Right lobe of liver (tissue), 6 donors: Measurements from ENCODE around the gene VGLL4. TPM values are rescaled to one million over a fixed set of nuclear protein-coding genes. Genes with fewer than 3 reads are reported as not detected.

Experiments used
- ATAC-seq, 4 donors: fragments of 200-7000 bp; cut with Tn5 transposase; one replicate each; pipeline ENCODE4 v1.9.1; 2020; ENCODE audit warnings: mild to moderate bottlenecking in 4 of 4, moderate library complexity in 4 of 4
- DNase-seq, 3 donors: peaks; one replicate each; pipeline ENCODE4 v3.0.0-alpha.2; 2020
- H3K27ac ChIP-seq, 3 donors: fragments of 200-600 bp; one replicate each; pipeline ENCODE4 v1.8.0; 2022
- H3K27me3 ChIP-seq, 2 donors: fragments of 200-600 bp; one replicate each; pipeline ENCODE4 v1.8.0; 2022
- H3K36me3 ChIP-seq, 4 donors: fragments of 200-600 bp; sonication (generic) in 1 of 4; one replicate each; pipeline versions ENCODE4 v1.5.1 to v1.8.0; 2017 to 2022; ENCODE audit warnings: control low read depth in 1 of 4
- H3K4me1 ChIP-seq, 4 donors: fragments of 200-600 bp; sonication (generic) in 1 of 4; one replicate each; pipeline versions ENCODE4 v1.5.1 to v1.8.0; 2017 to 2022; ENCODE audit warnings: control low read depth in 1 of 4
- H3K4me3 ChIP-seq, 3 donors: fragments of 200-600 bp; one replicate each; pipeline ENCODE4 v1.8.0; 2022
- H3K9me3 ChIP-seq, 4 donors: fragments of 200-600 bp; sonication (generic) in 1 of 4; one replicate each; pipeline versions ENCODE4 v1.5.1 to v1.8.0; 2017 to 2022; ENCODE audit warnings: control low read depth in 1 of 4
- POLR2A ChIP-seq: fragments of 450-650 bp; IDR thresholded peaks from one replicate; pipeline ENCODE4 v1.6.1; 2017; ENCODE audit warnings: antibody characterized with exemption, mild to moderate bottlenecking
- WGBS: methylation state at CpG from one replicate; pipeline ENCODE4 v1.1.6; 2018; ENCODE audit warnings: low coverage, low lambda C conversion rate; ENCODE audit not compliant: insufficient coverage; ENCODE audit errors: missing lambda C conversion rate; 5-methylcytosine and 5-hydroxymethylcytosine counted together
- intact Hi-C, 2 donors: fragments of 100-400 bp; cut with DNase I; formaldehyde crosslinking; loops; one replicate each; pipeline versions ENCODE4 v1.11.2 to v1.14.1; 2022
- total RNA-seq, 6 experiments: library from RNA; depleted of rRNA in 2 of 6; stranded (reverse); fragments of >200 nt in 2 of 6; fragmentation: NEBNext Ultra II Directional in 3 of 6; extraction: Animal tissue kit (Norgen Biotek cat#: 25700) in 3 of 6; gene quantifications; one replicate each; pipeline versions ENCODE4 v1.1.0 to v1.2.4, GENCODE V29; 2016 to 2023
- TF ChIP-seq, protein P1 (sequence below), 4 donors: fragments of 200-600 bp in 3 of 4; fragments of 450-650 bp in 1 of 4; IDR thresholded peaks; one replicate each; pipeline versions ENCODE4 v1.5.1 to v1.8.0; 2016 to 2022; ENCODE audit warnings: antibody characterized with exemption in 4 of 4, mild to moderate bottlenecking in 2 of 4
- donor health status: DM: no; HTN: yes; CAD: no.
- donor health status: DM: no; HTN: no; CAD: no.
- donor health status: DM: no; HTN: no; CAD: no.
- donor health status: DM: no; HTN: yes; CAD: no.
- donor health status: DM: no; HTN: yes; CAD: no.

The VGLL4 gene
- total RNA-seq, 6 experiments from 2014 or later = 10.4 to 22.4 (median 15.2) TPM

DNA sequence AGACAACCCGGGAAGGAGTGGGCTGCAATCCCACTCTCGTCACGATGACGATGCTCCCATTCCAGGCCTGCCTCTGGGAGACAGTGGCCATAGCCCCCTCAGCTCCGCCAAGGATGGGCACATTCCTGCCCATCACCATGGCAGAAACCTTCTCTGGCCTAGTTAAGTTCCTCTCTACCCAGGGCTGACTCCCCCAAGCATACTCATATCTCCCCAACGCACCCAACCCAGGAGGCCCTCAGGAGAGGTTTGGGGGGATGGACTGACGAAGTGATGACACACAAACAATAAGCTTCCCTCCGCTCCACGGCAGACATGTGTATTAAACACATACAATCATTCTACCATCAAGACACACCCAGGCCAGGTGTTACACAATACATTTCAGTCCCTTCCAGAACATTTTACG is 60.1 kb downstream of the VGLL4 start:
- H3K36me3 ChIP-seq = no peaks in the 10 kb centered on the region
- intact Hi-C loops = no loop called here
- no peak overlapping the region for H3K27ac ChIP-seq
- DNase-seq = no peak
- ATAC-seq = no peak
- H3K9me3 ChIP-seq = no peaks in the 10 kb centered on the region
- WGBS = 65% methylated on average over 8 of the region's 10 CpGs
- H3K27me3 ChIP-seq = no peaks in the 10 kb centered on the region
- H3K4me1 ChIP-seq = no peaks in the 10 kb centered on the region
- no peak for TF ChIP-seq POLR2A
- TF ChIP-seq, protein P1, sequence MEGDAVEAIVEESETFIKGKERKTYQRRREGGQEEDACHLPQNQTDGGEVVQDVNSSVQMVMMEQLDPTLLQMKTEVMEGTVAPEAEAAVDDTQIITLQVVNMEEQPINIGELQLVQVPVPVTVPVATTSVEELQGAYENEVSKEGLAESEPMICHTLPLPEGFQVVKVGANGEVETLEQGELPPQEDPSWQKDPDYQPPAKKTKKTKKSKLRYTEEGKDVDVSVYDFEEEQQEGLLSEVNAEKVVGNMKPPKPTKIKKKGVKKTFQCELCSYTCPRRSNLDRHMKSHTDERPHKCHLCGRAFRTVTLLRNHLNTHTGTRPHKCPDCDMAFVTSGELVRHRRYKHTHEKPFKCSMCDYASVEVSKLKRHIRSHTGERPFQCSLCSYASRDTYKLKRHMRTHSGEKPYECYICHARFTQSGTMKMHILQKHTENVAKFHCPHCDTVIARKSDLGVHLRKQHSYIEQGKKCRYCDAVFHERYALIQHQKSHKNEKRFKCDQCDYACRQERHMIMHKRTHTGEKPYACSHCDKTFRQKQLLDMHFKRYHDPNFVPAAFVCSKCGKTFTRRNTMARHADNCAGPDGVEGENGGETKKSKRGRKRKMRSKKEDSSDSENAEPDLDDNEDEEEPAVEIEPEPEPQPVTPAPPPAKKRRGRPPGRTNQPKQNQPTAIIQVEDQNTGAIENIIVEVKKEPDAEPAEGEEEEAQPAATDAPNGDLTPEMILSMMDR (IDR thresholded peaks at IDR 0.05) = no peak
- H3K4me3 ChIP-seq = no peak overlapping the region

DNA sequence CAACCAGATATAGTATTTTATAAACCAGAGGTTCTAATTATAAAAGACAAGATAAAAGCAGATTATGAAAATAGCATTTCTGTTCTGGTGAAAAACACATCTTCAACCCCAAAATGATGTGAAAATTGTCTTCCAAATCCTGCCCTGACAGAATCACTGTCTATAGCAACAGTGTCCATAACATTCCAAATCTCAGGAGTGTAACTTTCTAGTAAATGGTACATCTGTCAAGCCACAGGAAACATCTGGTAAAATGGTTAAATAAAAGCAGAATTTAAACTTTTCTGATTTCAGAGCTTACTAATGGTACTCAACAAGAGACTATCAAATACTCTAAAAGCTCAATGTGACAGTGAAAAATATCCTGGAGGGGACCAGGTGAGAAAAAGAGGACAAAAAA is 60.5 kb downstream of the VGLL4 start:
- Histone ChIP-seq H3K4me1 (no peaks in the 10 kb centered on the region), H3K27me3 (no peaks in the 10 kb centered on the region), H3K36me3 (no peaks in the 10 kb centered on the region), H3K9me3 (no peaks in the 10 kb centered on the region), H3K4me3 (no peak overlapping the region), H3K27ac (no peak overlapping the region)
- DNase-seq (no peak), ATAC-seq (no peak)
- intact Hi-C loops = no loop called here
- TF ChIP-seq POLR2A = no peak
- TF ChIP-seq, protein P1 (IDR thresholded peaks at IDR 0.05) = no peak

DNA sequence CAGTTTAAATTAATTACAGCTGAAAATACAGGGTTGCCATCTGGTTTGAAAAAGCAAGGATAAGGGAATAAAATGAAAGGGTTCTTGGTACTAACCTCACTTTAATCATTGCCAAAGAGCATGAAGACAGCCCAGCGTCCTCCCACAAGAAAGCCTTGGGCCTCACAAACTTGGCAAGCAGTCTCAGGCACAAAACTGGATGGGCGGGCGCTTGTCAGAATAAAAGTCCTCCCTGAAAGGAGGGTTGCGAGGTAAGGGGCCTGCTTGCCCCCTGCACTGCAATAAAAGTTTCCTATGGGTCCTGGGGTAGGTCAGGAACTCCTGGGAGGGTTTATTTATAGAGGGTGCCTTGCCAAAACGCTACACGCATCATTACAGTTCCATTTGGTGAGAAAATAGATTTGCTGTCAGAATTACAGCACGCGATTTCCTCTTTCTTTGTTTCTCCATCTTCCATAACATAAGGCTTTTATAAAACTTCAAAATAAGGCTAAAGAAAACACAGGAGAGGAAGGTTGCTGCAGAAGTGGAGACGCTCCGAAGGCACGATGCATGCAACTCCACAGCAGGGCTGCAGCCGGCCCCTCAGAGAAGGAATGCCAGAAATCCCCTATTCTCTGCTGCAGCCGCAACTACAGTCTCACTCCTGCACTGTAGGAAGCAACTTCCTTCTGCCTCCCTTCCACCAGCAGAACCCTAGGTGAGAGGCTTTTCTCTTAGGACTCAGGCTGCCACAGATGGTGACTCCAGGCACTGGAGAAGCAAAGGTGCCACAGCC is 61.3 kb downstream of the VGLL4 start:
- DNase-seq (no peak), ATAC-seq (peak; percentile 52 to 65 (median 58))
- no peaks in the 10 kb centered on the region for H3K36me3 ChIP-seq
- H3K9me3 ChIP-seq = no peaks in the 10 kb centered on the region
- TF ChIP-seq POLR2A = no peak
- TF ChIP-seq, protein P1 (IDR thresholded peaks at IDR 0.05) = no peak
- intact Hi-C loops = no loop called here
- no peak overlapping the region for H3K4me3 ChIP-seq
- 29% methylated on average over 11 of the region's 13 CpGs for WGBS
- H3K4me1 ChIP-seq = no peaks in the 10 kb centered on the region
- H3K27ac ChIP-seq = peak overlapping the region in 1 of 3 donors; percentile 21
- H3K27me3 ChIP-seq = no peaks in the 10 kb centered on the region

DNA sequence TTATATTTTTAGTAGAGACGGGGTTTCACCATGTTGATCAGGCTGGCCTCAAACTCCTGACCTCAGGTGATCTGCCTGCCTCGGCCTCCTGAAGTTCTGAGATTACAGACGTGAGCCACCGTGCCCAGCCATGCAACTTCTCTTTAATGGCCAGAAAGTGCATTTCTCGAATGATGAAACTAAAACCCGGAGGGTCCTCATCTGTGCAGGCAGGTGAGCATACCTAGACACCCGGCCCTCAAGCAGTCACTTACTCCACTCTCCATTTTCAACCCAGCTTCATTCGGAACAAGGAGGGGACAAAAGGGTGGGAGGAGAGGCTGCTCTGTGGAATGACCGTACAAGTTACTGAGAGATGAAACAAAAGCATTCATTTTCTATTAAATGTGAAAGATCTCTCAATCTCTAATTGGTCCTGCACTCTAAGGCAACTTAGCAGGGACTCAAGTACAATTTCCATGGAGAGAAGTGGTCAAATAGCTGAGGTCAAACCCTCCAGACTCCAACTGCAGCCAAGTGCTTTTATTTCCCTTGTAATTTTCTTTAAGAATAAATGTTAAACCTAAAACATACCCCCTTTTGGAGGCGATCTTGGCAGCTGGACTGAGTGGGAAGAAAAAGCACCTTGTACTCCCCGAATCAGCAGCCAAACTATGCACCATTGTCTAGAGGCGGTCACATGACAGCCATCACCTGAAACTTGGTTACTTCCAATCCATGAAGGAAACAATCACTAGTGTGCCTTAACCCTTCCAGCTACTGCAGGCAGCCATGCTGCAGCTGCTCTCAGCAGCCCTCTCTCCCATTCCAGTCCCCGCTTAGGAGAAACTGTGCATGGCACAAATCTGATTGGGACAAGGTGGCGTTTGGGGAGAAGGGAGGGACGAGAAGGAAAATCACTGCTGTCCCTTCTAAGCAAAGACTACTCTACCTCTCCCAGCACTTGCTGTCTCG is 62.2 kb downstream of the VGLL4 start:
- H3K4me3 ChIP-seq = no peak overlapping the region
- WGBS = 79% methylated on average over 13 of the region's 16 CpGs
- no peak for DNase-seq
- H3K4me1 ChIP-seq = no peaks in the 10 kb centered on the region
- ATAC-seq = peak in 1 of 4 donors; percentile 14
- no peak for TF ChIP-seq POLR2A
- no peaks in the 10 kb centered on the region for H3K27me3 ChIP-seq
- intact Hi-C loops = no loop called here
- H3K9me3 ChIP-seq = no peaks in the 10 kb centered on the region
- H3K36me3 ChIP-seq = no peaks in the 10 kb centered on the region
- H3K27ac ChIP-seq = peak overlapping the region in 1 of 3 donors; percentile 21

DNA sequence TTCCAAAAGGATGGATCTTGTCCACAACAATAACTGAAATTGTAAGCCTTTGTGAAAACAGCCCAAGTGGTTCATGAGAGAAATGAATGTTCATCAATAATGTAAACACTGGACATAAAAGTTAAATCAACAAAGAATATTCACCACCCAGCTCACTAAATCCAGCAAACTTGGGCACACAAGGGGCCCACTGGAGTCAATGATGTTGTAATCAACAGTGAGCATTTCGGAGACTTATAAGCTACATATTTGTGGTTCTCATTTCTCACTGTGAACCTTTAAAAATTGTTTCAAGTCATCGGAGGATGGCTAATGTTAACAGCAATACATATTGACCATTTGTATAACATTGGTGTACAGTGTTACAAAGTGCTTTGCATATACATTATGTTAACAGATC is 63.1 kb downstream of the VGLL4 start:
- ATAC-seq = no peak
- TF ChIP-seq POLR2A = no peak
- TF ChIP-seq, protein P1 (IDR thresholded peaks at IDR 0.05) = no peak
- intact Hi-C loops = no loop called here
- H3K4me3 ChIP-seq = no peak overlapping the region
- H3K36me3 ChIP-seq = no peaks in the 10 kb centered on the region
- H3K27me3 ChIP-seq = no peaks in the 10 kb centered on the region
- no peak for DNase-seq
- WGBS = 90% methylated on average over 2 of the region's 2 CpGs
- no peaks in the 10 kb centered on the region for H3K9me3 ChIP-seq
- no peaks in the 10 kb centered on the region for H3K4me1 ChIP-seq
- no peak overlapping the region for H3K27ac ChIP-seq
